H1 (cell line): ENCODE data around the gene CERS3. TPM values are rescaled to one million over a fixed set of nuclear protein-coding genes. Genes with fewer than 3 reads are reported as not detected.

Experiments used
- EZH2 ChIP-seq: fragments of 200-600 bp; sonication (generic); IDR thresholded peaks from 2 replicates; pipeline ENCODE4 v1.7.1; 2012; ENCODE audit warnings: low read depth, mild to moderate bottlenecking, moderate library complexity, low read length, inconsistent platforms; ENCODE audit not compliant: severe bottlenecking
- SUZ12 ChIP-seq: fragments of 200-600 bp; sonication (generic); IDR thresholded peaks from 2 replicates; pipeline ENCODE4 v1.6.1; 2012; ENCODE audit warnings: mild to moderate bottlenecking, inconsistent platforms, low read length, moderate library complexity, mixed read lengths
- polyA plus RNA-seq, 7 experiments: library from polyadenylated mRNA; depleted of rRNA in 3 of 7; stranded (reverse) in 5 of 7; unstranded in 2 of 7; fragments of >200 nt in 5 of 7; fragments of 200-250 nt in 2 of 7; gene quantifications; 1 replicate in 5 of 7; 2 replicates in 1 of 7; 4 replicates in 1 of 7; pipeline versions ENCODE4 v1.2.1 to v1.2.3, GENCODE V29; 2011 to 2013; ENCODE audit warnings: missing spikeins in 2 of 7, mixed read lengths in 2 of 7
- total RNA-seq: library from RNA; stranded (reverse); fragmentation: NEBNext Ultra II Directional; extraction: Animal tissue kit (Norgen Biotek cat#: 25700); gene quantifications from 2 replicates; pipeline ENCODE4 v1.2.1, GENCODE V29; 2021

The CERS3 gene
- total and polyA plus RNA-seq, 2 of the 8 experiments (the other 6 are each of a cell fraction or from before 2014, with no cell fraction given) = 0.62 TPM; not detected in 1

- TF ChIP-seq EZH2 = peak; percentile 41
- peak; percentile 64; the same call in 1 of the 2 replicates for TF ChIP-seq SUZ12
Measured at GRCh38 chr15:100373120-100373896, 155.4 kb downstream of the CERS3 start (continued).
